Caco-2 (cell line): Measurements from ENCODE around the gene SASH3. TPM values are rescaled to one million over a fixed set of nuclear protein-coding genes. Genes with fewer than 3 reads are reported as not detected.

Experiments used
- BruUV-seq: library from RNA; stranded (reverse); fragments of 400-500 nt; replicated peaks from 2 replicates; lab custom pipeline; 2021; lab: Mats Ljungman, UMichigan
- CTCF ChIA-PET: fragments of 300-600 bp; sonication (Branson Sonifier 250); formaldehyde crosslinking; loops from one replicate; lab custom pipeline; 2022; ENCODE audit warnings: antibody characterized with exemption; lab: Charles Lee
- POLR2A ChIA-PET: fragments of 300-600 bp; sonication (Branson Sonifier 250); formaldehyde crosslinking; loops from one replicate; lab custom pipeline; 2022; ENCODE audit warnings: antibody characterized with exemption; lab: Charles Lee
- DNase-seq, 2 experiments: peaks; one replicate each; pipeline versions ENCODE4 v3.0.0 to v3.0.0-alpha.2; 2020 to 2022
- H3K27me3 ChIP-seq: replicated peaks from 2 replicates; pipeline ENCODE4 v1.6.0; 2011; ENCODE audit warnings: low read length; ENCODE audit not compliant: control insufficient read depth, insufficient read depth
- H3K36me3 ChIP-seq: 2 replicates; pipeline ENCODE4 v1.5.1; 2011; ENCODE audit warnings: low read length; ENCODE audit not compliant: control insufficient read depth, insufficient read depth
- H3K4me1 ChIP-seq: fragments of 250-450 bp; sonication (Bioruptor Pico); 2 replicates; pipeline ENCODE4 v1.5.1; 2020; ENCODE audit warnings: mild to moderate bottlenecking
- H3K4me3 ChIP-seq: 2 replicates; pipeline ENCODE4 v1.5.1; 2011; ENCODE audit warnings: low read depth, mild to moderate bottlenecking, control low read depth, low read length
- H3K9me3 ChIP-seq: fragments of 250-450 bp; sonication (Bioruptor Pico); 2 replicates; pipeline ENCODE4 v1.5.1; 2020; ENCODE audit warnings: mild to moderate bottlenecking, moderate library complexity
- H3K27ac Mint-ChIP-seq: one replicate; pipeline ENCODE4 v1.8.0; 2022; ENCODE audit warnings: mixed read lengths; ENCODE audit not compliant: unreplicated experiment
- H3K27me3 Mint-ChIP-seq: one replicate; pipeline ENCODE4 v1.8.0; 2022; ENCODE audit warnings: mixed read lengths; ENCODE audit not compliant: insufficient read depth, unreplicated experiment
- H3K36me3 Mint-ChIP-seq: one replicate; pipeline ENCODE4 v1.8.0; 2022; ENCODE audit warnings: mild to moderate bottlenecking, mixed read lengths; ENCODE audit not compliant: insufficient read depth, unreplicated experiment
- H3K4me1 Mint-ChIP-seq: one replicate; pipeline ENCODE4 v1.8.0; 2022; ENCODE audit warnings: low read depth, mixed read lengths; ENCODE audit not compliant: unreplicated experiment
- H3K4me3 Mint-ChIP-seq: one replicate; pipeline ENCODE4 v1.8.0; 2022; ENCODE audit warnings: mild to moderate bottlenecking, moderate library complexity, mixed read lengths; ENCODE audit not compliant: unreplicated experiment
- H3K9me3 Mint-ChIP-seq: one replicate; pipeline ENCODE4 v1.8.0; 2022; ENCODE audit warnings: mixed read lengths; ENCODE audit not compliant: unreplicated experiment
- intact Hi-C: fragments of 100-400 bp; cut with micrococcal nuclease; formaldehyde crosslinking; loops from one replicate; pipeline ENCODE4 v1.10.0; 2022; ENCODE audit not compliant: unreplicated experiment
- total RNA-seq: library from RNA; stranded (reverse); gene quantifications from 2 replicates; pipeline ENCODE4 v1.2.3, GENCODE V29; 2022
- TF ChIP-seq, protein P1 (sequence below), 2 experiments: fragments of 200-600 bp in 1 of 2; IDR thresholded peaks; 1 replicate in 1 of 2; 2 replicates in 1 of 2; pipeline versions ENCODE4 v1.5.1 to v1.8.0; 2011 to 2022; ENCODE audit warnings: antibody characterized with exemption in 1 of 2, control low read depth in 1 of 2, inconsistent platforms in 1 of 2, low read depth in 1 of 2, low read length in 1 of 2, mild to moderate bottlenecking in 1 of 2, moderate library complexity in 1 of 2; ENCODE audit not compliant: insufficient read depth in 1 of 2, severe bottlenecking in 1 of 2, unreplicated experiment in 1 of 2

SASH3 gene
- total RNA-seq, 1 experiment from 2014 or later, result not detected

DNA sequence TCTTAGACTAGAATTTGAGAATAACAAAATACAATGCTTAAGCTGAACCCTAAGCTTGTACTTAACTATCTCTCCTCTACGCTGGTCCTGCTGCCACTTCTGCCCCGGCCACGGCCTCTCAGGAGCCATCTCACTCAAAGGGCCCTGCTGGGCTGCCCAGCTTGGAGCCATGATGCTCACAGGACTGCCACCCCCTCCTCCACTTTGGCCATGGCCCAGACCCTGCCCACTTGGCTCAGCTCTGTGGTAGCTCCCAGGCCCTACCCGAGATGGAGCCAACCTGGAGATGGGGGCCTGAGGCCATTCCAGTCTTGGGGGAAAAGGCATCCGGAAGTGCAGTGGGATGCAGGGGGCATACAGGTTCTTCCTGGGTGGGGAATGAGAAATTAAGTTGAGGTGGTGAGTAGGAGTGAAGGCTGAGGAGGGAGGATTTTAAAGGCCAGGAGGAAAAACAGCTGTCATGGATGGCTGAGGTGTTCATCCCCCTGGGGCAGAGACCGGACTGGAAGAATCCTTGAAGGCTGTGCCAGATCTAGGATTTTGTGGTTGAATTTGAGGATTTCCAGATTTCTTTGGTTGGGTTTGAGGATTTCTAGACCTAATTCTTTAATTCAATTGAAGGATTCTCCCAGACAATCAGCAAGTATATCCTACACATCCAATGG, 824 bp downstream of the SASH3 start:
- Mint-ChIP-seq H3K4me3 (no peak overlapping the region), H3K36me3 (no peaks in the 10 kb centered on the region), H3K4me1 (no peaks in the 10 kb centered on the region), H3K9me3 (no peaks in the 10 kb centered on the region), H3K27me3 (no peaks in the 10 kb centered on the region), H3K27ac (no peak overlapping the region)
- intact Hi-C loops, result no loop called here
- CTCF ChIA-PET, result interaction anchor here (0.6 kb wide), 1 partner anchor 101 kb away, joined by 6 read pairs; no protein-coding TSS in a partner anchor
- Histone ChIP-seq H3K27me3 (no peaks in the 10 kb centered on the region), H3K9me3 (no peaks in the 10 kb centered on the region), H3K4me3 (no peak overlapping the region), H3K4me1 (no peaks in the 10 kb centered on the region), H3K36me3 (no peaks in the 10 kb centered on the region)
- DNase-seq, result no peak
- POLR2A ChIA-PET, result no interaction called here
- TF ChIP-seq, protein P1, sequence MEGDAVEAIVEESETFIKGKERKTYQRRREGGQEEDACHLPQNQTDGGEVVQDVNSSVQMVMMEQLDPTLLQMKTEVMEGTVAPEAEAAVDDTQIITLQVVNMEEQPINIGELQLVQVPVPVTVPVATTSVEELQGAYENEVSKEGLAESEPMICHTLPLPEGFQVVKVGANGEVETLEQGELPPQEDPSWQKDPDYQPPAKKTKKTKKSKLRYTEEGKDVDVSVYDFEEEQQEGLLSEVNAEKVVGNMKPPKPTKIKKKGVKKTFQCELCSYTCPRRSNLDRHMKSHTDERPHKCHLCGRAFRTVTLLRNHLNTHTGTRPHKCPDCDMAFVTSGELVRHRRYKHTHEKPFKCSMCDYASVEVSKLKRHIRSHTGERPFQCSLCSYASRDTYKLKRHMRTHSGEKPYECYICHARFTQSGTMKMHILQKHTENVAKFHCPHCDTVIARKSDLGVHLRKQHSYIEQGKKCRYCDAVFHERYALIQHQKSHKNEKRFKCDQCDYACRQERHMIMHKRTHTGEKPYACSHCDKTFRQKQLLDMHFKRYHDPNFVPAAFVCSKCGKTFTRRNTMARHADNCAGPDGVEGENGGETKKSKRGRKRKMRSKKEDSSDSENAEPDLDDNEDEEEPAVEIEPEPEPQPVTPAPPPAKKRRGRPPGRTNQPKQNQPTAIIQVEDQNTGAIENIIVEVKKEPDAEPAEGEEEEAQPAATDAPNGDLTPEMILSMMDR (IDR thresholded peaks at IDR 0.05; ENCODE audit: insufficient read depth in 1 of 2, low read depth in 1 of 2, low read length in 1 of 2, severe bottlenecking in 1 of 2, unreplicated experiment in 1 of 2), result no peak
- no TSS peak for BruUV-seq

DNA sequence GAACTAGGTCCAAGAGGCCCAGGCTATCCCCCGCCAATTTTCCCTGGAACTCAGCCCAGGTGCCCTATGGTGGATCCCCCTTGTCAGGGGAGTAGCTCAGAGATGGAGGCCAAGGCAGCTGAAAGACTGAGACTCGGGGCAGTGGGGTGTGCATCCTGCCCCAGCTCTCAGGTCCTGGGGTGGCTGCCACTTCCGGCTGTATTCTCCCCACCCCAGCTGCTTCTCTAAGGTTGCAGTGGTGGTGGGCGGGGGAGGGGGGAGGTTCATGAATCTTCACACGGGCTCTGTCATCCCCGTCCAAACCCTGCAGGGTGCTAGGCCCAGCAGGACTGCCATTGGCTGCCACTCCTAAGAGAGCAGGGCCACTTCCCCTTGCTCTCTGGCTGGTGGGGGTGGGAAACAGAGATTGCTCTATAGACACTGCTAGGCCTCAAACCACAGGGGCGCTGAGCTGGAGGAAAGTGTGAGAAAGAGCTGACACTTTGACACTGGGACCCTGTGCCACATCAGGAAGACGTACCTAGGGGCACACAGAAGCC, 1.5 kb downstream of the SASH3 start:
- Histone ChIP-seq H3K27me3 (no peaks in the 10 kb centered on the region), H3K4me3 (no peak overlapping the region), H3K9me3 (no peaks in the 10 kb centered on the region), H3K36me3 (no peaks in the 10 kb centered on the region), H3K4me1 (no peaks in the 10 kb centered on the region)
- no peaks in the 10 kb centered on the region for H3K27me3 Mint-ChIP-seq
- no TSS peak for BruUV-seq
- H3K9me3 Mint-ChIP-seq, result no peaks in the 10 kb centered on the region
- H3K27ac Mint-ChIP-seq, result no peak overlapping the region
- TF ChIP-seq, protein P1 (IDR thresholded peaks at IDR 0.05; ENCODE audit: insufficient read depth in 1 of 2, low read depth in 1 of 2, low read length in 1 of 2, severe bottlenecking in 1 of 2, unreplicated experiment in 1 of 2), result no peak
- H3K4me3 Mint-ChIP-seq, result no peak overlapping the region
- ChIA-PET POLR2A (no interaction called here), CTCF (no interaction called here)
- DNase-seq, result no peak
- intact Hi-C loops, result no loop called here
- no peaks in the 10 kb centered on the region for H3K4me1 Mint-ChIP-seq
- no peaks in the 10 kb centered on the region for H3K36me3 Mint-ChIP-seq

DNA sequence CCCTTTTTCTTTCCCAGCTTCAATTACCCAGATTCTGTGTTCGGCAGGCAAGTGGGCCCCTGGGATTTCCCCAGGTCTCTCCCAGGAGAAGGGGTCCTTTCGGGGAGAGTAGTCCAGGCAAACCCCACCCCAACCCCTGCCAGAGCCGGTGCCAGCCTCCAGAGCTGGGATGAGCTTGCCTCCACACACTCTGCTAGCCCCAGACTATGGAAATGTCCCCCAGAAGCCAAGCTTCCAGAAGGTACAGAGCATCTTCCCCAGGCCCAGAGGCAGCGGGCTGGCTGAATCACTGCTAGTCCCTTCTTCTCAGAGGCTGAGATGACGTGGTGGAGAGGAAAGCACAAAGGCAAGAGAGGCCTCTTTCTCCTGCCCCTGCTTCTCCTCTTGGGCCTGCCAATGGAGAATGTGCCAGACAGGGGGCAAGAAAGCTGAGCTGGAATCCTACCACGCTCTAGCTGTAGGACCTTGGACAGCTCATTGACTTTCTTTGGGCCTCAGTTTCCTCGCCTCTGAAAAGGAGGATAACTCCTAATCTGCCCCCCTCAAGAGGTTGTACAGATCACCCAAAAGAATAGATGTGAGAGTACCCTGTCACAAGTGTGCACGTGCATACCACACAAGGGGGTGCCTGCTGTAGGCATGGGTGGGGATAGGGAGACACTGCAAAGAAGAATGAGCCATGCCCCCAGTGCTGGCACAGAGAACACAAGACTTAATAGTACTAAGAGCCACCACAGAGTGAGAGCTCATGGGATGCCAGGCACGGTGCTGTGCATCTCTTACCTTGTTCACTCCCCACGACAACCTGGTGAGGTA, 2.1 kb downstream of the SASH3 start:
- CTCF ChIA-PET, result no interaction called here
- H3K4me1 ChIP-seq, result no peaks in the 10 kb centered on the region
- Mint-ChIP-seq H3K27ac (no peak overlapping the region), H3K36me3 (no peaks in the 10 kb centered on the region), H3K4me3 (no peak overlapping the region), H3K27me3 (no peaks in the 10 kb centered on the region), H3K9me3 (no peaks in the 10 kb centered on the region), H3K4me1 (no peaks in the 10 kb centered on the region)
- H3K4me3 ChIP-seq, result no peak overlapping the region
- no peaks in the 10 kb centered on the region for H3K36me3 ChIP-seq
- POLR2A ChIA-PET, result no interaction called here
- no peaks in the 10 kb centered on the region for H3K27me3 ChIP-seq
- no peaks in the 10 kb centered on the region for H3K9me3 ChIP-seq
- TF ChIP-seq, protein P1 (IDR thresholded peaks at IDR 0.05; ENCODE audit: insufficient read depth in 1 of 2, low read depth in 1 of 2, low read length in 1 of 2, severe bottlenecking in 1 of 2, unreplicated experiment in 1 of 2), result no peak
- no TSS peak for BruUV-seq
- intact Hi-C loops, result no loop called here
- no peak for DNase-seq
